ENCODE data around the gene GIMAP2.

- TF ChIP-seq CTCF (IDR thresholded peaks at IDR 0.05) (peak in 10 of 12 donors; percentile 16 to 61 (median 41)), POLR2A (IDR thresholded peaks at IDR 0.05) (no peak)
These were observed 53.5 kb downstream of the GIMAP2 start for GRCh38 chr7:150739033-150739432.
